OCI-M1 (cell line): ENCODE data around the gene SYTL3.
A peak's percentile ranks its signal among the peaks of the same experiment; 100 is the strongest.
"Not testable (repeated sequence)": the region's sequence is repeated elsewhere in the genome, so short reads cannot be mapped to it uniquely, and the experiment has no call there.

Experiments
- DNase-seq: peaks from one replicate; lab custom pipeline; 2025; lab: John Stamatoyannopoulos, UW

SYTL3 gene

DNA sequence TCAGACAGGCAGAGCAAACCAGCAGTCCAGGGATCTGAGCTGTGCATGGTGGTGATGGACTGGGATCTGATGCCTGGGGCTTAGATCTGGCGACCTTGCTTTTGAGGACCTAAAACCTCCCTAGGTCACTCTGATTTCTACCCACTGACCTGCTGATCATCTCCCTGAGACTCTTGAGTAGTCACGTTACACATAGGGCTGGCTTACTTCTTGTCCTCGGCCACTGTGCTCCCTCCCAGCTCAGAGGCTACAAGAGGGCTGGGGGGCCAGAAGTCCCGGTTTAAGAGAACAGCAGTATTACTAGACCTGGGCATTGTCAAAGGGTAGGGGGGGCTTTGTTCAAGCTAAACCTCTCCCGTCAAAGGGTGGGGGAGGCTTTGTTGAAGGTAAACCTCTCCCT is 10.8 kb upstream of the SYTL3 start:
- no peak for DNase-seq

DNA sequence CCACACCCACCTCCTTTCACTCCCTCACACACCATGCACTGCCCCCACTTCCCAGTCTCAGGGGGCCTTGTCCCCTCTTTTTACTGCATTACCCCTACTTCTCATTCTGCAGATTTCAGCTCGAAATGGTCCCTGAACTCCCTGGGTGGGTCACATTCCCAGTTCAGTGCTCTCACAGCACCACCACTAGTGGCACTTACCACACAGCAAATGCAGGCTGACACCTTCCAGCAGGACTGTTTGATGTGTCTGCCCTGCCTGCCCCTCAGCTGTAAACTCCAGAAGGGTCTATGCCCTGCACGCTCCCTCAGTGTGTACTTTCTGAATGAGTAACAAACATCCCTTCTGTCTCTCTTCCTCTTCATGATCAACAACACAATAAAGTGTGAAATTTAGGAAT is 9.3 kb upstream of the SYTL3 start:
- DNase-seq = no peak

DNA sequence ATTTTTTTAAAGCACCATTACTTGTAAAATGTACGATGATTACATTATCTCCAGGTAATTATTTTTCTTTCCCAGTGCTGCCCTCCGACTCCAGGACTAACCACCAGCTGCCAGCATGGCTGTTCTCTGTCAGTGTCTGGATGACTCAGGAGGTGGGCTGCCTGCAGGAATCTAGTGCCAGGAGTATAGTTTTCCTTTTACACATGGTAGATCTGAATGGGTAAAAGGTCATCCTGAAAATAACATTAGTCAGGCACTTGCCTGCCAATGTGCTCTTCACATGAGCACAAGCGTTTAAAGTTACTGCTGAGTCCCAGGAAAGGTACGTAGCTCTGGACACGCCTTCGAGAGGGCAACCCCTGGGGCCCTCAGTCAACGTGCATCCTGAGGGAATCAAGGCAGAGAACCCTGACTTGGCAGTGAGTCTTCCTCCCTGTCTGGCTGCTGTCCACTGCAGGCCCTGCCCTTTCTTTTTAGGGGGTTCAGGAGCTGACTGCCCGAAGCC is 7.7 kb upstream of the SYTL3 start:
- DNase-seq = no peak

GRCh38 chr6:158643836-158644230 is 6.0 kb upstream of the SYTL3 start:
- DNase-seq = peak; percentile 69

DNA sequence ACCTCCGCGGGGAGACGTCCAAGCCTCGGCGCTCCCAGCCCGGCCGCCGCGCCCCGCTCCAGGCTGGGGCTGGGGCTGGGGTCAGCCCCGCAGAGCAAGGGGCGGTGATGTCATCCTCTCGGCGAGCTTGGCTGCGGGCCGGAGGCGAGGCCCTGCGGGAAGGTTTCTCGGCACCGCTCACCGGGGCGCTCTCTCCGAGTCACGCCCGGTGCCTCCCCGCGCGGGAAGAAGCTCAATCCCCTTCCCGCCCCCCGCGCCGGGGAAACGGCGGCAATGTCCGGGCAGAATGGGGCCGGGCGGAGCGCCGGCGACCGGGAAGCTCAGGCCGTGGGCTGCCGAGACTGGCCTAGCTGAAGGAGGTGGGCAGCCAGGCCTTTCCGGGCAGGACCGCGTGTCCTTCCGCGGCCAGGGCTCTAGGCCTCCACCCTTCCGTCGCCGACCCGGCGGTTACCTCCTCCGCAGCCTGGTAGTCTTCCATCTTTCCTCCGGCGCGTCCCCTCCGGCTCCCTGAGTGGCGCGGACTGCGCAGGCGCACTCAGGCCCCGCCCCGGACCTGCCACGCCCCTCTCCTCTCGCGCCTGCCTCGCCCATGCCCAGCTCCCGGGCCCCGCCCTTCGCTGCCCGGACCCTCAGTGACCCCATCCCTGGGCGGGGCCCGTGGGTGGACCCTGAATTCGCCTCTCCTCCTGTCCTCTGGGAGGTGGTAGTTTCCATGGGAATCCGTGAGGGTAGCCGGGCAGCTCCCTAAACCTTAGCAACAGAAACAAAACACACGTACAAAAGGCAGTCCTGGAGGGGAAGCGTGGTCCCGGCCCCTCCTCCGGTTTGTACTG is 5.4 kb upstream of the SYTL3 start, which contains the start of gene DYNLT1:
TSS of gene DYNLT1 (minus strand) at position 513 of the 833 bp plus-strand sequence. CDS start at position 478, 35 bp downstream.
- DNase-seq = peak; percentile 96

- DNase-seq = no peak
Measured at GRCh38 chr6:158645064-158646022, 4.5 kb upstream of the SYTL3 start.

DNA sequence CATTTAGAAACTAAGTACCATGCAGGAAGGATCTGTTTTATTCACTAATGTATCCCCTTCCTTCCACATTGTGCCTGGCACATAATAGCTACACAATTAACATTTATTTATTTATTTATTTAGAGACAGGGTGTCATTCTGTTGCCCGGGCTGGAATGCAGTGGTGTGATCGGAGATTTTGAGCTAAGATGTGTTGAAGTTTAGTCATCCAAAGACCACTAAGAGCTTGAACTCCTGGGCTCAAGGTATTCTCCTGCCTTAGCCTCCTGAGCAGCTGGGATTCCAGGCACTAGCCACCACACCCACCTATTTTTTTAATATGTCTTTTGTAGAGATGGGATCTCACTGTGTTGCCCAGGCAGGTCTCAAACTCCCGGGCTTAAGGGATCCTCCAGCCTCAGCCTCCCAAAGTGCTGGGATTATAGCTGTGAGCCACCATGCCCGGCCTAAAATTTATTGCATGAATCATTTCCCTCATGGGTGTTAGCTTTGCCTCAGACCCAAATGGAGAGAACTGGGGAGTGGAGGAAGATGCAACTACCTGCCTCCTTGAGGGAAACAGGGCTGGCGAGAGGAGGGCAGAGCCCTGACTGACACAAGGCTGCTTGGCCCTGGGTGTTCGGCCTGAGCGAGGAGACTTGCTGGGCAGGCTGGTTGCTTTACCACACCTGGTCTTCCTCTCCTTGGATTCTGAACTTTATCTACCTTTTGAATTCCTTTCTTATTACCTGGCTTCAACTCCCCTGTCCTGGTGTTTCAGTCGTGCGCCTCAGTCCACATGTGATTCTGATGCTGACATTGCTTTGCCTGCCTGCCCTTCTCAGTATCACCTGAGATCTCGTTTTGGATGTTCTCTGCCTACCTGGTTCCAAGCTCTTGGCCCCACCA is 3.6 kb upstream of the SYTL3 start:
- no peak for DNase-seq

- no peak for DNase-seq
Measured at GRCh38 chr6:158647501-158647900, 2.4 kb upstream of the SYTL3 start.

GRCh38 chr6:158648682-158649131 is 1.1 kb upstream of the SYTL3 start:
- no peak for DNase-seq

DNA sequence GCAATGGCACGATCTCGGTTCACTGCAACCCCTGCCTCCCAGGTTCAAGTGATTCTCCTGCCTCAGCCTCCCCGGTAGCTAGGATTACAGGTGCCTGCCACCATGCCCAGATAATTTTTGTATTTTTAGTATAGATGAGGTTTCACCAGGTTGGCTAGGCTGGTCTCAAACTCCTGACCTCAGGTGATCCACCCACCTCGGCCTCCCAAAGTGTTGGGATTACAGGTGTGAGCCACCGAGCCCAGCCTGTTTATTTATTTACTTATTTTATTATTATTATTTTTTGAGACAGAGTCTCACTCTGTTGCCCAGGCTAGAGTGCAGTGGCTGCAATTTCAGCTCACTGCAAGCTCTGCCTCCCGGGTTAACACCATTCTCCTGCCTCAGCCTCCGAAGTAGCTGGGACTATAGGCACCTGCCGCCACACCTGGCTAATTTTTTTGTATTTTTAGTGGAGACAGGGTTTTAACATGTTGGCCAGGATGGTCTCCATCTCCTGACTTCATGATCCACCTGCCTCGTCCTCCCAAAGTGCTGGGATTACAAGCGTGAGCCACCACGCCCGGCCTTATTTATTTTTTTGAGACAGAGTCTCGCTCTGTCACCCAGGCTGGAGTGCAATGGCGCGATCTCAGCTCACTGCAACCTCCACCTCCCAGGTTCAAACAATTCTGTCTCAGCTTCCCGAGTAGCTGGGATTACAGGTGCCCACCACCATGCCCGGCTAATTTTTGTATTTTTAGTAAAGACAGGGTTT is 2.3 kb downstream of the SYTL3 start:
- DNase-seq = not testable (repeated sequence)

DNA sequence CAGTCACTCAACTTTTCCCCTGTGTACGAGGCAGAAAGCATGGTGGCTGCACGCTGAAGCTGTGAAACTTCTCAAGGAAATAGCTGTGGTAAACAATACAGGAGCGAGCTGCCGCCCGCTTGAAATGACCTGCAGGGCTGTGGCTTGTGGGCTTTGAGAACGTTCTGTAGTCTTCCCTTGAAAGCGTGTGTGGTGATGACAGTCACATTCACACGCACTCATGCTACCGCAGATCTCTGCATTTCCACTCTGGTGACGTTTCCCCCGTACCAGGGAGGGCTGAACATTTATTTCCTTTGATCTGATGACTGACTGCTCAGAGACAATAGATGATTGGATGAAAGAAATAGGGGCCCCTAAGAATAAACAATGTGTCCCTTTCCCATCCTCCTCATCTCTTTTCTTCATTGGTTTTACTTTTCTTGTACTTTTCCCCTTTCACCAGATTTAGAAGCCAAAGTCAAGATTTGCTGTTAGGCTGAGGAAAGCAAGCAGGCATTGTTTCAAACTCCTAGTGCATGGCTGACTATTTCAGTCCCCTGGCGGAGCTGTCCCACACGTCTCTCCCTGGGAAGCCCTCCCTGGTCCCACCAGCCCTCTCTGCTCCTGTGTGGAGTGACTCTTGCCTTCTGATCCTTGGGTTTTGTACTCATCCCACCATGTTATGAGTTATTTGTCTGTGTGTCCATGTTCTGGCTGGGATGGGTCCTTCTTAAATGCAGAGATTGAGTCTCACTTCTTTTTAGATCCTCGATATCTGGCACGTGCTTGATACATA is 3.9 kb downstream of the SYTL3 start:
- DNase-seq = no peak

DNA sequence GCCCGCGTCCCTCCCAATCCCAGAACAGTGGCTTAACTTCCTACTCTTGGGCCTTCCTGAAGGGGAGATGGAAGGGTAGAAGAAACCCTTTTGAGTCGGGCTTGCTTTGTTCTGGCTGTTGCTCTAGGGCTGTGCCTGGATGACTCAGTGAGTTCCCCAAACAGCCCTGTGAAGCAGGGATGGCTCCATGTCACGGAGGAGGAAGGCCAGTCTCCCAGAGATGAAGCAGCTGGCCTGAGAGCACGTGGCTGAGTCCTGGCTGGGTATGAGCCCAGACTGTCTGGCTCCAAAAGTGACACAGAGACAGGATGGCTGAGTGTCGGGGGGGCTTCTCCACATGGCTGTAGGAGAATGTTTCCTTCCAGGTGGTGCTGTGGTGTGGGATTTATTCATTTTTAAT is 4.6 kb downstream of the SYTL3 start:
- no peak for DNase-seq

GRCh38 chr6:158654960-158655489 is 5.2 kb downstream of the SYTL3 start:
- no peak for DNase-seq

DNA sequence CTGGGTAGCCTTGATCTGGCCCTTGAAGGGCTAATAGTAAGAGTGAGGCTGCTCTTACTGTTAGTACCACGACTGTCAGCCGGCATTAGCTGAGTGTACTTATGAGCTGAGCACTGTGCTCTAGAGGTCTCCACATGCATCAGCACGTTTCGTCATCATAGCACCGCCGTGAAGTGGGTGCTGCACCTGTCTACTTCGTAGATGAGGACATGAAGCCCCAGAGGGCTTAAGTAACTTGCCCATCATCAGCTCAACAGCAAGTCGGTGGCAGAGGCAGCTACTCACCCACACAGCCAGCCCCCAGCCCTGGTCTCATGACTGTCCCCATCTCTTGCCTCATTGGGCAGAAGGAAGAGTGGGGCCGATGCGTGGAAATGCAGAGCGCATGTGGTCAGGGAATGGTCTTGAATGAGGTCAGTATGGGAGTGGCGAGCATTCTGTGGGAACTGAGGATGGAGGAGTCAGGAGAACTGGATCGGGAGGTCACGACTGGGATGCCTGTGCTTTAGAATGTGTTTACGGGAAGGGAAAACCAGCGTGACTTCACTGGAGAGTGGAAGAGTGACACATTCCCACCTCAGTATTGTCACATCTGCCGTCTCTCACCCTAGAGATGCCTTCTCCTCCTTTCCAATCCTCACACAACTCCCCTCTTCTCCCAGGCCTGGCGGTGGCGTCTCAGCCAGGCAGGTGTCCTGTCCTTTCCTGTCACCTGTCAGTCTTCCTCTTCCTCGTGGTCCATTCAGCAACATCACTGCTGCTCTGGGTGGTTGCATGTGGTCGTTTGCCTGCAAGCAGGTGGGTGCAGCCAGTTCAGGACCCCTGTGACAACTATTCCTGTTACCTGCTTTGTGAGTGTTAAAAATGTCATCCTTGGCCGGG is 6.0 kb downstream of the SYTL3 start:
- no peak for DNase-seq

DNA sequence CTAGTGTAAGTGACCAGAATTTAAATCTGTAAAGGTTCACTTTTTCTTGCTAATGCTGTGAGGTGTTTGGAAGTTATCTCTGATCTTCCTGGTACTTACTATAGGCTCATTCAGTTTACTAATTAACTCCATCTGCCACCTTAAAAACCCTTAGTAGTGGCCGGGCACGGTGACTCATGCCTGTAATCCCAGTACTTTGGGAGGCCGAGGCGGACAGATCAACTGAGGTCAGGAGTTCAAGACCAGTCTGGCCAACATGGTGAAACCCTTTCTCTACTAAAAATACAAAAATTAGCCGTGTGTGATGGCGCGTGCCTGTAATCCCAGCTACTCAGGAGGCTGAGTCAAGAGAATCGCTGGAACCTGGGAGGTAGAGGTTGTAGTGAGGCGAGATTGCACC is 7.1 kb downstream of the SYTL3 start:
- DNase-seq = not testable (repeated sequence)

GRCh38 chr6:158660333-158660754 is 10.5 kb downstream of the SYTL3 start:
- peak; percentile 50 for DNase-seq

DNA sequence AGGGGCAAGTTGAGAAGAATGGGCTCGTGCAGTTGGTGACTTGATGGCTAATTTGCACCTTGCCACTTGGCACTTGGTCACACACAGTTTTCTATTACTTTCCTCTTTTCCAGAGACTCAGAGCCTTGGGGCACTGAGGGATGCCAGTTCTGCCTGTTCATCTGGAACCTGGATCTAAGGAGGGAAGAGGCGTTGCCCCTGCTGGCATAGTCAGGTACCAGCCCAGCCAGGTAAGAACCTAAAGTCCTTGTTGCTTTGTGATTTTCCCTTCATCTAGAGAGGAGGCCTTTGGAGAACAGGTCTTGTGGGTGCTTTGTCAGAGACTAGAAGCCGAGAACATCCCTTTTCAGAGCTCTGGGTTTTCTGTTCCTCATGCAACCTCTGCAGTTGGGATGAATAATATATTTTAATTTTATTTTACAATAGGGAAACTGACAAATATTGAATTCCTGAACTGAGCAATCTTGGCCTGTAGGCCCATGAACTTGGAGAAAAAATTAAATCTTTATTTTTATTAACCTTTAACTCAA is 11.4 kb downstream of the SYTL3 start:
- DNase-seq = no peak

GRCh38 chr6:158662607-158662953 is 12.7 kb downstream of the SYTL3 start:
- DNase-seq = no peak
